HUES6 (cell line): Measurements from ENCODE around the gene KRT6C.
"Not testable (repeated sequence)": the region's sequence is repeated elsewhere in the genome, so short reads cannot be mapped to it uniquely, and the experiment has no call there.

ENCODE experiments used
- H3K27ac ChIP-seq: 2 replicates; pipeline ENCODE4 v1.7.0; 2013; ENCODE audit warnings: low read depth, mild to moderate bottlenecking, low read length, inconsistent platforms
- H3K27me3 ChIP-seq: 2 replicates; pipeline ENCODE4 v1.6.1; 2013; ENCODE audit warnings: low read length; ENCODE audit not compliant: control insufficient read depth, insufficient read depth
- H3K36me3 ChIP-seq: 2 replicates; pipeline ENCODE4 v1.6.1; 2013; ENCODE audit warnings: low read length; ENCODE audit not compliant: control insufficient read depth, insufficient read depth
- H3K4me1 ChIP-seq: 2 replicates; pipeline ENCODE4 v1.6.1; 2013; ENCODE audit warnings: low read length; ENCODE audit not compliant: control insufficient read depth, insufficient read depth
- H3K4me3 ChIP-seq: 2 replicates; pipeline ENCODE4 v1.5.1; 2013; ENCODE audit warnings: low read depth, low read length
- H3K9ac ChIP-seq: one replicate; pipeline ENCODE4 v1.6.1; 2013; ENCODE audit warnings: mild to moderate bottlenecking, low read length
- H3K9me3 ChIP-seq: 2 replicates; pipeline ENCODE4 v1.6.1; 2013; ENCODE audit warnings: low read depth, low read length; ENCODE audit not compliant: control insufficient read depth, insufficient read depth

Gene KRT6C

GRCh38 chr12:52487744-52488443, 14.3 kb upstream of the KRT6C start:
- not testable (repeated sequence) for H3K9ac ChIP-seq, H3K36me3 ChIP-seq

GRCh38 chr12:52487211-52487610, 13.6 kb upstream of the KRT6C start:
- Histone ChIP-seq H3K4me1 (no peaks in the 10 kb centered on the region), H3K9ac (no peak overlapping the region), H3K36me3 (no peaks in the 10 kb centered on the region), H3K9me3 (peaks cover 12% of the 10 kb centered on the region), H3K4me3 (no peak overlapping the region), H3K27me3 (no peaks in the 10 kb centered on the region; the same call in 1 of the 2 replicates), H3K27ac (no peak overlapping the region)

More at GRCh38 chr12:52487744-52488443, 14.3 kb upstream of the KRT6C start:
- not testable (repeated sequence) for H3K4me1 ChIP-seq, H3K27me3 ChIP-seq, H3K27ac ChIP-seq, H3K4me3 ChIP-seq
- H3K9me3 ChIP-seq = peaks cover 12% of the 10 kb centered on the region

GRCh38 chr12:52486166-52487105, 12.8 kb upstream of the KRT6C start:
- Histone ChIP-seq H3K4me3 (no peak overlapping the region), H3K9me3 (peaks cover 12% of the 10 kb centered on the region), H3K9ac (no peak overlapping the region), H3K36me3 (no peaks in the 10 kb centered on the region), H3K4me1 (no peaks in the 10 kb centered on the region), H3K27me3 (no peaks in the 10 kb centered on the region; the same call in 1 of the 2 replicates), H3K27ac (no peak overlapping the region)

GRCh38 chr12:52480073-52480472, 6.5 kb upstream of the KRT6C start:
- no peaks in the 10 kb centered on the region for H3K36me3 ChIP-seq
- no peaks in the 10 kb centered on the region for H3K27me3 ChIP-seq
- peaks cover 34% of the 10 kb centered on the region for H3K9me3 ChIP-seq
- no peak overlapping the region for H3K9ac ChIP-seq
- H3K4me1 ChIP-seq = no peaks in the 10 kb centered on the region
- no peak overlapping the region for H3K27ac ChIP-seq
- no peak overlapping the region for H3K4me3 ChIP-seq

- no peaks in the 10 kb centered on the region for H3K36me3 ChIP-seq
- no peak overlapping the region for H3K9ac ChIP-seq
- H3K4me3 ChIP-seq = no peak overlapping the region
- no peaks in the 10 kb centered on the region for H3K27me3 ChIP-seq
- peaks cover 34% of the 10 kb centered on the region for H3K9me3 ChIP-seq
- H3K27ac ChIP-seq = no peak overlapping the region
- no peaks in the 10 kb centered on the region for H3K4me1 ChIP-seq
Measured at GRCh38 chr12:52477651-52478050, 4.0 kb upstream of the KRT6C start.

- Histone ChIP-seq H3K27ac (no peak overlapping the region), H3K4me3 (no peak overlapping the region), H3K9ac (no peak overlapping the region), H3K4me1 (no peaks in the 10 kb centered on the region), H3K36me3 (no peaks in the 10 kb centered on the region), H3K27me3 (no peaks in the 10 kb centered on the region), H3K9me3 (peaks cover 36% of the 10 kb centered on the region)
Measured at GRCh38 chr12:52474212-52474611, 607 bp upstream of the KRT6C start.

- peaks cover 13% of the 10 kb centered on the region for H3K9me3 ChIP-seq
- no peak overlapping the region for H3K27ac ChIP-seq
- no peaks in the 10 kb centered on the region for H3K36me3 ChIP-seq
- no peak overlapping the region for H3K4me3 ChIP-seq
- no peak overlapping the region for H3K9ac ChIP-seq
- H3K27me3 ChIP-seq = no peaks in the 10 kb centered on the region
- no peaks in the 10 kb centered on the region for H3K4me1 ChIP-seq
Measured at GRCh38 chr12:52469853-52470252, 3.8 kb downstream of the KRT6C start.

GRCh38 chr12:52464897-52465296, 8.7 kb downstream of the KRT6C start:
- H3K4me3 ChIP-seq = no peak overlapping the region
- no peaks in the 10 kb centered on the region for H3K4me1 ChIP-seq
- H3K36me3 ChIP-seq = no peaks in the 10 kb centered on the region
- no peaks in the 10 kb centered on the region for H3K27me3 ChIP-seq
- H3K27ac ChIP-seq = no peak overlapping the region
- H3K9ac ChIP-seq = no peak overlapping the region
- peaks cover 4% of the 10 kb centered on the region; the same call in 1 of the 2 replicates for H3K9me3 ChIP-seq

GRCh38 chr12:52461693-52462092, 11.9 kb downstream of the KRT6C start:
- H3K9me3 ChIP-seq = peaks cover 3% of the 10 kb centered on the region; the same call in 1 of the 2 replicates

GRCh38 chr12:52458861-52459260, 14.7 kb downstream of the KRT6C start:
- Histone ChIP-seq H3K4me3 (no peak overlapping the region), H3K9me3 (no peaks in the 10 kb centered on the region)

More at GRCh38 chr12:52461693-52462092, 11.9 kb downstream of the KRT6C start:
- H3K27ac ChIP-seq = no peak overlapping the region
- H3K27me3 ChIP-seq = no peaks in the 10 kb centered on the region
- no peak overlapping the region for H3K4me3 ChIP-seq
- no peak overlapping the region for H3K9ac ChIP-seq
- no peaks in the 10 kb centered on the region for H3K36me3 ChIP-seq
- no peaks in the 10 kb centered on the region for H3K4me1 ChIP-seq

GRCh38 chr12:52455821-52456220, 17.8 kb downstream of the KRT6C start:
- no peaks in the 10 kb centered on the region for H3K9me3 ChIP-seq

More at GRCh38 chr12:52458861-52459260, 14.7 kb downstream of the KRT6C start:
- Histone ChIP-seq H3K27me3 (no peaks in the 10 kb centered on the region), H3K4me1 (peaks cover 9% of the 10 kb centered on the region; the same call in 1 of the 2 replicates), H3K9ac (no peak overlapping the region), H3K36me3 (no peaks in the 10 kb centered on the region), H3K27ac (no peak overlapping the region)

More at GRCh38 chr12:52455821-52456220, 17.8 kb downstream of the KRT6C start:
- Histone ChIP-seq H3K27ac (no peak overlapping the region), H3K27me3 (no peaks in the 10 kb centered on the region), H3K4me1 (peaks cover 9% of the 10 kb centered on the region; the same call in 1 of the 2 replicates), H3K9ac (no peak overlapping the region), H3K36me3 (no peaks in the 10 kb centered on the region), H3K4me3 (no peak overlapping the region)
